ENCODE data around the gene ATP2C2. TPM values are rescaled to one million over a fixed set of nuclear protein-coding genes. Genes with fewer than 3 reads are reported as not detected.

ATP2C2 gene
- total RNA-seq, 4 donors from 2014 or later: 1.3 TPM; not detected in 3

GRCh38 chr16:84504420-84505248 is 136.3 kb downstream of the ATP2C2 start, which contains the start of gene MEAK7:
Gene MEAK7 (minus strand): TSS chr16:84504659. CDS start chr16:84498086, 6,573 bp downstream.
- TF ChIP-seq CTCF (IDR thresholded peaks at IDR 0.05): no peak
- DNase-seq (ENCODE audit: low spot score) (peak; percentile 96), ATAC-seq (ENCODE audit: low FRiP score) (peak; percentile 97)

GRCh38 chr16:84505249-84506187 is 137.2 kb downstream of the ATP2C2 start:
- ATAC-seq (ENCODE audit: low FRiP score) (no peak), DNase-seq (ENCODE audit: low spot score) (no peak)
- TF ChIP-seq CTCF (IDR thresholded peaks at IDR 0.05): no peak

GRCh38 chr16:84507011-84507982 is 139.0 kb downstream of the ATP2C2 start:
- ATAC-seq (ENCODE audit: low FRiP score) (no peak), DNase-seq (ENCODE audit: low spot score) (no peak)
- TF ChIP-seq CTCF (IDR thresholded peaks at IDR 0.05): no peak

GRCh38 chr16:84508502-84508901 is 140.2 kb downstream of the ATP2C2 start:
- DNase-seq (ENCODE audit: low spot score): no peak
- ATAC-seq (ENCODE audit: low FRiP score): no peak
- no peak for TF ChIP-seq CTCF (IDR thresholded peaks at IDR 0.05)

- ATAC-seq (ENCODE audit: low FRiP score) (no peak), DNase-seq (ENCODE audit: low spot score) (no peak)
- no peak for TF ChIP-seq CTCF (IDR thresholded peaks at IDR 0.05)
Observed at GRCh38 chr16:84509032-84509950, 141.0 kb downstream of the ATP2C2 start.
